GM15510 (cell line): ENCODE data around the gene BLACAT1.

ENCODE experiments used
- POLR2A ChIP-seq: IDR thresholded peaks from 3 replicates; pipeline ENCODE4 v1.6.1; 2011; ENCODE audit warnings: borderline replicate concordance; ENCODE audit not compliant: insufficient read length; ENCODE audit errors: extremely low read depth

BLACAT1 gene

GRCh38 chr1:205474571-205474970 is 18.7 kb upstream of the BLACAT1 start:
- TF ChIP-seq POLR2A = no peak

GRCh38 chr1:205473966-205474365 is 18.1 kb upstream of the BLACAT1 start:
- TF ChIP-seq POLR2A = no peak

- TF ChIP-seq POLR2A = no peak
Measured at GRCh38 chr1:205473475-205473874, 17.6 kb upstream of the BLACAT1 start.

GRCh38 chr1:205472737-205473441 is 17.0 kb upstream of the BLACAT1 start:
- TF ChIP-seq POLR2A = no peak

GRCh38 chr1:205470131-205470530 is 14.3 kb upstream of the BLACAT1 start:
- TF ChIP-seq POLR2A = no peak

GRCh38 chr1:205466595-205467220 is 10.9 kb upstream of the BLACAT1 start:
- no peak for TF ChIP-seq POLR2A

- no peak for TF ChIP-seq POLR2A
Measured at GRCh38 chr1:205465392-205465791, 9.5 kb upstream of the BLACAT1 start.

GRCh38 chr1:205458777-205459566 is 3.1 kb upstream of the BLACAT1 start:
- no peak for TF ChIP-seq POLR2A

GRCh38 chr1:205456868-205457745 is 1.3 kb upstream of the BLACAT1 start:
- TF ChIP-seq POLR2A = no peak

GRCh38 chr1:205456383-205456867 is 580 bp upstream of the BLACAT1 start:
- no peak for TF ChIP-seq POLR2A

GRCh38 chr1:205454903-205455335 is 926 bp downstream of the BLACAT1 start:
- TF ChIP-seq POLR2A = no peak

GRCh38 chr1:205453466-205453865 is 2.4 kb downstream of the BLACAT1 start:
- TF ChIP-seq POLR2A = no peak

GRCh38 chr1:205452933-205453332 is 2.9 kb downstream of the BLACAT1 start:
- no peak for TF ChIP-seq POLR2A

GRCh38 chr1:205452364-205452763 is 3.5 kb downstream of the BLACAT1 start:
- TF ChIP-seq POLR2A = no peak
